Measurements from ENCODE around the gene ACSS1.

The ACSS1 gene

GRCh38 chr20:24992487-24993205, 65.3 kb downstream of the ACSS1 start, which contains the start of gene APMAP:
APMAP (minus strand) TSS chr20:24992751; CDS start chr20:24992688, 63 bp downstream.
- DNase-seq: peak; percentile 93

GRCh38 chr20:24991897-24992486, 65.9 kb downstream of the ACSS1 start:
- no peak for DNase-seq

GRCh38 chr20:24990810-24991252, 67.1 kb downstream of the ACSS1 start:
- DNase-seq: no peak

- DNase-seq: no peak
Measured at GRCh38 chr20:24989162-24989561, 68.8 kb downstream of the ACSS1 start.

GRCh38 chr20:24987873-24988835, 69.8 kb downstream of the ACSS1 start:
- DNase-seq: no peak

- no peak for DNase-seq
Measured at GRCh38 chr20:24987244-24987643, 70.7 kb downstream of the ACSS1 start.

GRCh38 chr20:24986436-24987015, 71.4 kb downstream of the ACSS1 start:
- DNase-seq: no peak

- DNase-seq: no peak
Measured at GRCh38 chr20:24985802-24986201, 72.1 kb downstream of the ACSS1 start.

- no peak for DNase-seq
Measured at GRCh38 chr20:24984961-24985640, 72.8 kb downstream of the ACSS1 start.

GRCh38 chr20:24983896-24984295, 74.0 kb downstream of the ACSS1 start:
- DNase-seq: no peak

GRCh38 chr20:24981790-24982189, 76.1 kb downstream of the ACSS1 start:
- no peak for DNase-seq

GRCh38 chr20:24981282-24981681, 76.7 kb downstream of the ACSS1 start:
- no peak for DNase-seq

GRCh38 chr20:24980291-24981053, 77.5 kb downstream of the ACSS1 start:
- DNase-seq: no peak

- DNase-seq: no peak
Measured at GRCh38 chr20:24979036-24979960, 78.6 kb downstream of the ACSS1 start.

- DNase-seq: no peak
Measured at GRCh38 chr20:24978513-24978912, 79.4 kb downstream of the ACSS1 start.

GRCh38 chr20:24977797-24978196, 80.1 kb downstream of the ACSS1 start:
- no peak for DNase-seq

- DNase-seq: no peak
Measured at GRCh38 chr20:24977336-24977735, 80.6 kb downstream of the ACSS1 start.

- no peak for DNase-seq
Measured at GRCh38 chr20:24972341-24972740, 85.6 kb downstream of the ACSS1 start.

GRCh38 chr20:24971376-24972101, 86.4 kb downstream of the ACSS1 start:
- no peak for DNase-seq

GRCh38 chr20:24970754-24971153, 87.2 kb downstream of the ACSS1 start:
- DNase-seq: no peak

All from activated effector memory CD4-positive, alpha-beta T cell treated with Interleukin-2 at 50 U/mL for 16 hours (primary cell).